ENCODE measurements around the gene KATNB1.

The KATNB1 gene

GRCh38 chr16:57747091-57747490, 11.5 kb downstream of the KATNB1 start:
- DNase-seq = no peak

- no peak for DNase-seq
Measured at GRCh38 chr16:57747496-57747895, 11.9 kb downstream of the KATNB1 start.

DNA sequence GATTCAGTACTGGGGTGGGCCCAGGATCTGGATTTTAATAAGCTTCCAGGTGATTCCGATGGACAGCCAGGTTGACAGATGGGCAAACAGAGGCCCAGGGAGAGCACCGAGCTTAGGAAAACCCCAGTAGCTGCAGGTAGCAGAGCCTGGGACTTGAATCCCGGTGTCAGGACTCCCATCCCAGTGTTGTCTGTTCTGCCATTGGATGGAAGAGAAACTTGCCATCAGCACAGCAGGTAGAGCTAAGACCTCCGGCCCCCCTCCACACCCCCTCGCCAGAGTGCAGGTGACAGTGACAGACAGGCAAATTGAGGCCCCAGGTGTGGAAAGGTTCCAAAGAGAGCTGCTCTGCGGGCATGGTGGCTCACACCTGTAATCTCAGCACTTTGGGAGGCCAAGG, 12.4 kb downstream of the KATNB1 start:
- no peak for DNase-seq

- no peak for DNase-seq
Measured at GRCh38 chr16:57748596-57748995, 13.0 kb downstream of the KATNB1 start.

- DNase-seq = no peak
Measured at GRCh38 chr16:57749101-57749692, 13.6 kb downstream of the KATNB1 start.

DNA sequence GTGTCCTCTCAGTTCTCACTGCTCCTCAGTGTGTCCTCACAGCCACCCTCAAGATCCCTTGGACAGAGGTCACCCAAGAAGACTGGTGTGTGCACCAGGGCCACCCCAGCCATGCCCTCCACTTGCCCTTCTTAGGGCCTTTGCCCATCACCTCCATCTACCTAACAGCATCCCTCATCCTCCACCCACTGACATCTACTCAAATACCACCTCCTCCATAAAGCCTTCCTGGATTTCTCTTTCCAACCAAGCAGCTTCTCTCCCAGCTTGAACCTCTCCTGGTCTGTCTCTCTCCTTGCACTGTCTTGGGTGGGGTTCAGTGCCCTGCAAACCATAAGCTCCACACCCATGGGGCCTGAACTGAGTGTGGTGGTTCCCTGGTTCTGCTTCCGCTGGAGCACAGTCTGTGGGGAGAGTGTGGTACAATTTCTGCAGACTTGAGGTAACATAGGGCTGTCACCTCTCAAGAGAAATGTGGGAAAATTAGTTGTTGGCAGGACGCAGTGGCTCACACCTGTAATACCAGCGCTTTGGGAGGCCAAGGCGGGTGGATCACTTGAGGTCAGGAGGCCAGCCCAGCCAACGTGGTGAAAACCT, 14.4 kb downstream of the KATNB1 start:
- no peak for DNase-seq

DNA sequence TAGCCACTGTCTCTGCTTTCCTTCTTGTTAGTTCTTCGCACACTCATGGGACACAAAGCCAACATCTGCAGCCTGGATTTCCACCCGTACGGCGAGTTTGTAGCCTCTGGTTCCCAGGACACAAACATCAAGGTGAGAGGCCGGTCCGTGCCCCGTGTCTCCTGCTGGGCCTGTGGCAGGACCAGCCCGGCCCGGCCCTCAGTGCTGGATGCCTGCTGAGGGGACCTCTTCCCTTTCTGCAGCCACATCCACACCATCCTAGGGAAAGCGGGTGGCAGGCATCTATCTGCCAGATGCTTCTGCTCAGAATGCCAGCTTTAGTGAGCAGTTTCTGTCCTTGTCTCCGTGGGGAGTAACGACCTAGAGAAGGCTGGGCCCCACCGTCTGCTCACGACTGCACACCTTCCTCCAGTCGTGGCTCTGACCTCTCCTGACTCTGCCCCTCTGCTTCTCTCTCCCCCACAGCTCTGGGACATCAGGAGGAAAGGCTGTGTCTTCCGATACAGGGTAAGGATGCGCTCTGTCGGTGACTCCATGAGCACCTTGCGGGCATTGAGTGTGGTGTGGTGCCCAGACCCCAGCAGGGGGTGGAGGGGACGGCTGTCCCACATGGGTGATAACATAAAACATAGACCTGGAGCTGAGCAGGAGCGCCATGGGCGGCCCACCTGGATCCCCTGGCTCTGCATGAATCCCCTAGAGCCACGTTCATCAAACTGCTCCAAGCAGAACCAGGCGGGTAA, 15.4 kb downstream of the KATNB1 start:
- no peak for DNase-seq

DNA sequence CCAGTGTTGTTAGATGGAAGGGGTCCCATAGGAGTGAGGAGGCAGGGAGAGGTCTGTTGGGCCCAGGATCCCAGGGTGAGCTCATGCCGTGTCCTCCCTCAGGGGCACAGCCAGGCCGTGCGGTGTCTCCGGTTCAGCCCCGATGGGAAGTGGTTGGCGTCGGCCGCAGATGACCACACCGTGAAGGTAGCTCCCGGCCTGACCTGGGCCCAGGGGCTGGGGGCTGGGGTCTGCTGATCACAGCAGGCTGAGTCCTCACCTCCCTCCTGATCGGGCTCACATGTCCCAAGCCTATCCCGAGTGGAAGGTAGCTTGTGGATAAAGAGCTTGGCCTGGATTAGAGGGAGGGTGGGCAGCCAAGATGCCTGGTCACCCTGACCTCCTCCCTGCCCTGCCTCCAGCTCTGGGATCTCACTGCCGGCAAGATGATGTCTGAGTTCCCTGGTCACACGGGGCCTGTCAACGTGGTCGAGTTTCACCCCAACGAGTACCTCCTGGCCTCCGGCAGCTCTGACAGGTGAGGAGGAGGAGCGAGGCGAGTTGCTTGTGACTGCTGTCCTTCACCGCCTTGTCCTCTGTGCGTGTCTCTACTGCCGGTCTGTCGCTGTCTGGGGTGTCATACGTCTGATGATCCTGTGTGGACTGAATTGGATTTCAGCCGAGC, 16.1 kb downstream of the KATNB1 start:
- no peak for DNase-seq

- DNase-seq = no peak
Measured at GRCh38 chr16:57752203-57752580, 16.6 kb downstream of the KATNB1 start.

DNA sequence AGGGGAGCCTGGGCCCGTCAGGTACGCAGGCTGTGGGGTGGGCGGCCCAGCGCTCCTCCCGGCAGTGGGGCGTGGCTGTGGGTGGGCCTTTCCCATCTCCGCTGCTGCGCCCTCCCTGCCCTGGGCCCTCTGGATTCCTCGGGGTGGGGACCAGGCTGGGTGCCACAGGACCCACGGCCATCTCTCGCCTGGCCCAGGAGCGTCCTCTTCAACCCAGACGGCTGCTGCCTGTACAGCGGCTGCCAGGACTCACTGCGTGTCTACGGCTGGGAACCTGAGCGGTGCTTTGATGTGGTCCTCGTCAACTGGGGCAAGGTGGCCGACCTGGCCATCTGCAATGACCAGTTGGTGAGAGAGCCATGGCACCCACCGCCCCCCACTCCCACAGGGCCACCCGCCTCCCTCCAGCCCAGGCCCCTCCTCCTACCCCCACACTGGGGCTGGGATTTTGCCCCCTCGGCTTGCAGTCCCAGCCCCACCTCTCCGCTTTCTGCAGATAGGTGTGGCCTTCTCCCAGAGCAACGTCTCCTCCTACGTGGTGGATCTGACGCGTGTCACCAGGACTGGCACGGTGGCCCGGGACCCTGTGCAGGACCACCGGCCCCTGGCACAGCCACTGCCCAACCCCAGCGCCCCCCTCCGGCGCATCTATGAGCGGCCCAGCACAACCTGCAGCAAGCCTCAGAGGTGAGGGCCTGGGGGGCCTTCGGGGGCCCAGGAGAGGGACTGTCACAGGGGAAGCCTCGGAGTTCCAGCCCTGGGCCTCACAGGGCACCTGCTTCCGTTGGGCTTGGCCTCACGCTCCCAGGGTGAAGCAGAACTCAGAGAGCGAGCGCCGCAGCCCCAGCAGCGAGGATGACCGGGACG, 17.2 kb downstream of the KATNB1 start:
- DNase-seq = no peak

- DNase-seq = no peak
Measured at GRCh38 chr16:57753448-57754353, 18.1 kb downstream of the KATNB1 start.

DNA sequence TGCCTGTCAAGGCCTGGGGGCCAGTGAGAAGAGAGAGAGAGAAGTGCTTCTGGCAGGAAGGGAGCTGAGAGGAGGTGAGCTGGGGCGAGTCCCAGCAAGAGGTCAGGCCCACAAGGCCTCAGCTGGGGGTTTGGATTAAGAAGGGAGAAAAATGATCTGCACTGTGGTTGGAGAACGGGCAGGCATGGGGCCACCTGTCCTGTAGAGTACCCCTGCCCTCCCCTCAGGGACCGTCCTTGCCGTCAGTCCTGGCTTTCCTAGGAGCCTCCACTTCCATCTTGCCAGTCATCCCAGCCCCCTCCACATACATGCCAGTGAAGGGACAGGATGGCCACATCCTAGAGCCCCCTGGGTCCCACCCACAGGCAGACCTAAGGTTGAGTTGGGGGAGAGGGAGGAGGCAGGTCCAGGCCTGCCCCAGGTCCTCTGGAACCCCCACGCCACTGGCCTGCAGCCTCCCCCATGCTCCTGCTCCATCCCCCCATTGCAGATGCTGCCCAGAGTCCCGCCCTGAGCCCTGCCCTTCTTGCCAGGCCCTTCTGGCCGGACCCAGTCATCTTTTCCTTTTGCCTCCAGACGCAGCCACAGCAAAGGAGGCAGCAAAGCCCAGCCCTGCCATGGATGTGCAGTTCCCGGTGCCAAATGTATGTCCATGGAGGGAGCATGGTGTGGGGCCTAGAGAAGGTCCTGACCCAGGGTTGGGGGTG, 18.9 kb downstream of the KATNB1 start:
- DNase-seq = no peak

GRCh38 chr16:57755061-57755684, 19.6 kb downstream of the KATNB1 start:
- DNase-seq = no peak

- DNase-seq = no peak
Measured at GRCh38 chr16:57755726-57756423, 20.3 kb downstream of the KATNB1 start.

- DNase-seq = no peak
Measured at GRCh38 chr16:57756424-57757325, 21.1 kb downstream of the KATNB1 start.

DNA sequence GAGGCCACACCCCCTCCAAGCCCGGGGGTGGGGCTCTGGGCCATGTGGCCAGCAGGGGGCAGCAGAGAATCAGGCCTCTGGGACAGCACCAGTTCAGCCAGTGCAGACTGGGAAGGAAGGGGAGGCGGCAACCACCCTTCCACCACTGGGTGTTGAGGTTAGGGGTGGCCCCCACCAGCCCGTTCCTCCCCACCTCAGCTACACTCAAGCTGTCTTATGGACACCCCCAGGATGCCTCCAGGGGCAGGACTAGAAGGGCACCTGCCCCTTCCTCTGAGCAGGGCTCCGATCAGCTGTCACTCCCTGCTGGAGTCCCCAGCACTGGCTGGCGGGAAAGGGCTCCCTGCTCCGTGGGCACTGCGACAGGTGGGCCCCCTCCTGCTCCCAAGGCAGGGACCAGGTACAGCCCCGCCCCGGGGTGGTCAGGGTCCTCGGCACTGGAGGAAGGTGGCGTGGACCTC, 21.8 kb downstream of the KATNB1 start:
- DNase-seq = peak; percentile 67

DNA sequence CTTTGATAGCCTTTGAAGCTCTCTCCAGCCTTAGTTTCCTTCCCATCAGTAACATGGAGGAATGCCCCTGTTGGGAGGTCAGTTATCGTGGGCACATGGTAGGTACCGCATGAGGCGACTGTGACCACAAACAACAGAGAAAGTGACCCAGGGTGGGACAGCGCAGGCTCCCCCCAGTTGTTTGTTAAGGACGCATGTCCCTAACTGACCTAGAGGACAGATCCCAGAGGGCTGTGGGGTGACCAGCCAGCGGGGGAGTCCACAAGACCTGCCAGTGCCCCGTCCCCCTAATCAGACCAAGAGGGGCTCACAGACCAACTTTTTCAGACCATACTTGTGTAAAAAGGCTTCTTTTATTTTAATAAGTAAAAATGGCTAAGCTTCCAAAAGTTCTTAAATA, 22.3 kb downstream of the KATNB1 start:
- DNase-seq = no peak

DNA sequence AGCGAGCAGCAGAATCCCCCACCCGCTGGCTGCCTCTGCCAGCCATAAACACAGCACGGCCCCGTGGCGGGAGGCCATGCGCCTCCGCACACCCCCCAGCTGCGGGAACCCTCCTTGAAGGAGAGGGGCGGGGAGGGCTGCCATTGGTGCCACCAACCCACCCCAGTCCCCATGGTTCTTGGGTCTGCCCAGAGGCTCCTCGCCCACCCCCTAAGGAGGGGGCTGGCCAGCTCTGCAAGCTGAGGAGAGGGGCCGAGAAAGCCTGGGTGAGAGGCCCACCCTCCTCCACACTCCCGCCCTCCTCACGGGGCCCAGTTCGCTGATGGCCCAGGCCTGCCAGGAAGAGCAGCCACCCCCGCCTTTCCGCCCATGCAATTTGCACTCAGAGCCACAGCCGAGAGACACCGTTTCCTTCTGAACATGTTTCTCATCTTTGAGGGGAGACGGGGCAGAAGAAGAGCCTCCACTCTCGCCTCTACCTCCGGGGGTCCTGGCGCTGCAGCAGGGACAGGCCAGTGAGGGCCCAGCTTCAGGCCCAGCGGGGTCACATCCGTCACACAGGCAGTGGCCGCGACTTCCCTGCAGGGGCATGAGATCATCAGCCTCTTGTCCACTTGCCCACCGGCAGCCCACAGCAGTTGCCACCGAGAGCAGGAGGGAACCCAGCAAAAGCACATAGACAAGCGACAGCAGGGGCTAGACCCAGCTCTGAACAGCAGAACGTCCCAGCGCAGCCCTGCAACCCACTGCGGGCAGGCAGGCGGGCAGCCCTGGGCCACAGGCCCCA, 23.0 kb downstream of the KATNB1 start:
- DNase-seq = no peak

Measured in kidney glomerular epithelial cell (primary cell).